H1 (cell line): ENCODE data around the gene WBP1L. TPM values are rescaled to one million over a fixed set of nuclear protein-coding genes. Genes with fewer than 3 reads are reported as not detected.

Experiments
- CTCF ChIA-PET: fragments of 300-600 bp; sonication (Branson Sonifier 250); formaldehyde crosslinking; loops from one replicate; lab custom pipeline; 2021; ENCODE audit not compliant: partially characterized antibody; lab: Charles Lee
- POLR2A ChIA-PET: fragments of 300-600 bp; sonication (Branson Sonifier 250); formaldehyde crosslinking; loops from one replicate; lab custom pipeline; 2021; ENCODE audit warnings: inconsistent platforms; ENCODE audit not compliant: partially characterized antibody; lab: Charles Lee
- DNase-seq, 2 experiments: peaks; one replicate each; pipeline versions ENCODE4 v3.0.0 to v3.0.0-alpha.2; 2010 to 2022; ENCODE audit warnings: low spot score in 2 of 2, low read depth in 1 of 2, mixed read lengths in 1 of 2
- FAIRE-seq: peaks from 2 replicates; lab custom pipeline; 2011; peaks lifted over from hg19 to GRCh38; lab: Jason Lieb, UNC
- H2AFZ ChIP-seq: 2 replicates; pipeline ENCODE4 v1.8.1; 2012; ENCODE audit warnings: low read length, inconsistent platforms
- H2AK5ac ChIP-seq: 2 replicates; pipeline ENCODE4 v1.6.1; 2013; ENCODE audit warnings: low read depth, low read length
- H2BK120ac ChIP-seq: replicated peaks from 2 replicates; pipeline ENCODE3; 2013; ENCODE audit warnings: low read depth, low read length, inconsistent platforms
- H2BK12ac ChIP-seq: 2 replicates; pipeline ENCODE4 v1.6.1; 2013; ENCODE audit warnings: low read depth, low read length
- H2BK15ac ChIP-seq: 2 replicates; pipeline ENCODE4 v1.6.1; 2013; ENCODE audit warnings: low read length
- H2BK20ac ChIP-seq: 2 replicates; pipeline ENCODE4 v1.6.1; 2013; ENCODE audit warnings: low read length
- H2BK5ac ChIP-seq: 2 replicates; pipeline ENCODE4 v1.6.1; 2013; ENCODE audit warnings: low read depth, low read length
- H3K14ac ChIP-seq: 2 replicates; pipeline ENCODE4 v1.6.1; 2013; ENCODE audit warnings: inconsistent platforms; ENCODE audit not compliant: insufficient read length
- H3K18ac ChIP-seq: 2 replicates; pipeline ENCODE4 v1.6.1; 2013; ENCODE audit warnings: low read length; ENCODE audit errors: extremely low read depth
- H3K23ac ChIP-seq: 2 replicates; pipeline ENCODE4 v1.6.1; 2013; ENCODE audit warnings: inconsistent platforms; ENCODE audit not compliant: insufficient read length
- H3K23me2 ChIP-seq: 2 replicates; pipeline ENCODE4 v1.6.1; 2013; ENCODE audit warnings: low read depth, low read length
- H3K27ac ChIP-seq: 2 replicates; pipeline ENCODE4 v1.6.1; 2011; ENCODE audit warnings: low read depth, low read length, inconsistent platforms
- H3K27me3 ChIP-seq, 4 experiments: replicated peaks in 1 of 4; 1 replicate in 1 of 4; 2 replicates in 3 of 4; pipeline versions ENCODE4 v1.6.1 to v1.8.1; 2011 to 2013; ENCODE audit warnings: low read length in 3 of 4, mild to moderate bottlenecking in 3 of 4, inconsistent platforms in 2 of 4, mixed read lengths in 2 of 4, moderate library complexity in 1 of 4; ENCODE audit not compliant: control insufficient read depth in 3 of 4, insufficient read depth in 3 of 4; ENCODE audit errors: extremely low read depth in 1 of 4
- H3K36me3 ChIP-seq, 4 experiments: 2 replicates each; pipeline versions ENCODE4 v1.6.1 to v1.8.1; 2011 to 2013; ENCODE audit warnings: mild to moderate bottlenecking in 4 of 4, low read length in 3 of 4, moderate library complexity in 2 of 4, control low read depth in 1 of 4, inconsistent platforms in 1 of 4; ENCODE audit not compliant: insufficient read depth in 4 of 4, control insufficient read depth in 2 of 4
- H3K4ac ChIP-seq: replicated peaks from 2 replicates; pipeline ENCODE3; 2013; ENCODE audit warnings: low read length, low read depth, mixed read lengths, inconsistent platforms; ENCODE audit not compliant: insufficient read length
- H3K4me1 ChIP-seq, 4 experiments: replicated peaks in 1 of 4; 1 replicate in 1 of 4; 2 replicates in 3 of 4; pipeline versions ENCODE4 v1.6.1 to v1.8.1; 2011 to 2013; ENCODE audit warnings: low read length in 3 of 4, inconsistent platforms in 2 of 4, mixed read lengths in 1 of 4; ENCODE audit not compliant: insufficient read depth in 4 of 4, control insufficient read depth in 3 of 4
- H3K4me2 ChIP-seq, 2 experiments: 2 replicates each; pipeline versions ENCODE4 v1.6.1 to v1.8.1; 2011 to 2013; ENCODE audit warnings: low read depth in 2 of 2, low read length in 2 of 2, control low read depth in 1 of 2, inconsistent platforms in 1 of 2, mild to moderate bottlenecking in 1 of 2; ENCODE audit not compliant: insufficient read depth in 1 of 2
- H3K4me3 ChIP-seq, 4 experiments: fragments of 200-600, 300-600 bp in 1 of 4; sonication (generic), shearing (Covaris generic), sonication (Bioruptor Twin) in 1 of 4; 2 replicates each; pipeline versions ENCODE4 v1.5.1 to v1.8.1; 2011 to 2016; ENCODE audit warnings: low read length in 4 of 4, low read depth in 3 of 4, control low read depth in 2 of 4, inconsistent platforms in 2 of 4, mild to moderate bottlenecking in 2 of 4, mixed read lengths in 1 of 4, moderate library complexity in 1 of 4; ENCODE audit not compliant: insufficient read depth in 2 of 4; ENCODE audit errors: extremely low read depth in 1 of 4
- H3K56ac ChIP-seq: replicated peaks from 2 replicates; pipeline ENCODE3; 2013; ENCODE audit warnings: low read depth, mild to moderate bottlenecking, mixed read lengths, low read length, inconsistent platforms; ENCODE audit not compliant: insufficient read length
- H3K79me1 ChIP-seq: 2 replicates; pipeline ENCODE4 v1.6.1; 2013; ENCODE audit warnings: low read depth, low read length, control low read depth
- H3K79me2 ChIP-seq, 2 experiments: 2 replicates each; pipeline versions ENCODE4 v1.6.1 to v1.8.1; 2012 to 2013; ENCODE audit warnings: low read length in 2 of 2, mild to moderate bottlenecking in 2 of 2, inconsistent platforms in 1 of 2; ENCODE audit not compliant: insufficient read depth in 2 of 2, control insufficient read depth in 1 of 2
- H3K9ac ChIP-seq, 4 experiments: replicated peaks in 1 of 4; 1 replicate in 1 of 4; 2 replicates in 3 of 4; pipeline versions ENCODE4 v1.6.1 to v1.8.1; 2011 to 2013; ENCODE audit warnings: low read depth in 3 of 4, low read length in 3 of 4, control low read depth in 2 of 4, mild to moderate bottlenecking in 2 of 4, moderate library complexity in 2 of 4, inconsistent platforms in 1 of 4; ENCODE audit errors: extremely low read depth in 1 of 4
- H3K9me3 ChIP-seq, 2 experiments: 2 replicates each; pipeline versions ENCODE4 v1.6.1 to v1.8.1; 2012 to 2013; ENCODE audit warnings: mild to moderate bottlenecking in 2 of 2, moderate library complexity in 2 of 2, control low read depth in 1 of 2, inconsistent platforms in 1 of 2, low read depth in 1 of 2, low read length in 1 of 2, mixed read lengths in 1 of 2; ENCODE audit not compliant: insufficient read depth in 2 of 2
- H4K20me1 ChIP-seq, 2 experiments: replicated peaks in 1 of 2; 2 replicates each; pipeline versions ENCODE3 to v1.8.1; 2011 to 2013; ENCODE audit warnings: inconsistent platforms in 2 of 2, low read length in 2 of 2, mild to moderate bottlenecking in 1 of 2; ENCODE audit not compliant: insufficient read depth in 2 of 2, control insufficient read depth in 1 of 2
- H4K5ac ChIP-seq: 2 replicates; pipeline ENCODE4 v1.6.1; 2013; ENCODE audit warnings: low read length, low read depth, mixed read lengths, inconsistent platforms; ENCODE audit not compliant: insufficient read length
- H4K8ac ChIP-seq: 2 replicates; pipeline ENCODE4 v1.8.0; 2013; ENCODE audit warnings: mild to moderate bottlenecking, moderate library complexity, low read length, inconsistent platforms; ENCODE audit not compliant: insufficient read depth; ENCODE audit errors: extremely low read depth
- H4K91ac ChIP-seq: replicated peaks from 2 replicates; pipeline ENCODE3; 2013; ENCODE audit warnings: low read length, mixed read lengths, inconsistent platforms; ENCODE audit not compliant: insufficient read length
- BACH1 ChIP-seq: IDR thresholded peaks from 2 replicates; pipeline ENCODE4 v1.6.1; 2012; ENCODE audit warnings: low read length, improper control_type of control experiment
- HDAC2 ChIP-seq, 2 experiments: fragments of 300-600 bp in 1 of 2; sonication (generic) in 1 of 2; IDR thresholded peaks; 2 replicates each; pipeline ENCODE4 v1.6.1; 2011 to 2012; ENCODE audit warnings: low read depth in 2 of 2, low read length in 2 of 2, mild to moderate bottlenecking in 2 of 2, moderate library complexity in 2 of 2, borderline replicate concordance in 1 of 2, inconsistent platforms in 1 of 2
- POU5F1 ChIP-seq: IDR thresholded peaks from 2 replicates; pipeline ENCODE4 v1.6.1; 2011; ENCODE audit warnings: low read depth, mild to moderate bottlenecking, low read length, moderate library complexity
- SRF ChIP-seq: IDR thresholded peaks from 2 replicates; pipeline ENCODE4 v1.6.1; 2011; ENCODE audit warnings: mild to moderate bottlenecking, low read depth, low read length, moderate library complexity
- TAF1 ChIP-seq: IDR thresholded peaks from 2 replicates; pipeline ENCODE4 v1.6.1; 2011; ENCODE audit warnings: mild to moderate bottlenecking, low read depth, low read length
- TEAD4 ChIP-seq: IDR thresholded peaks from 2 replicates; pipeline ENCODE4 v1.6.1; 2012; ENCODE audit warnings: low read depth, low read length, inconsistent platforms, mixed read lengths
- WGBS, 2 experiments: shearing (Covaris generic) in 1 of 2; methylation state at CpG; one replicate each; pipeline versions ENCODE4 v1.1.6 to v1.1.7; 2013 to 2015; ENCODE audit warnings: low lambda C conversion rate in 2 of 2, mixed read lengths in 2 of 2, inconsistent platforms in 1 of 2, low coverage in 1 of 2, missing lambda C conversion rate in 1 of 2; ENCODE audit not compliant: insufficient replicate concordance in 2 of 2, insufficient coverage in 1 of 2, insufficient read length in 1 of 2; ENCODE audit errors: extremely low coverage in 1 of 2, missing lambda C conversion rate in 1 of 2; 5-methylcytosine and 5-hydroxymethylcytosine counted together
- polyA plus RNA-seq, 7 experiments: library from polyadenylated mRNA; depleted of rRNA in 3 of 7; stranded (reverse) in 5 of 7; unstranded in 2 of 7; fragments of >200 nt in 5 of 7; fragments of 200-250 nt in 2 of 7; gene quantifications; 1 replicate in 5 of 7; 2 replicates in 1 of 7; 4 replicates in 1 of 7; pipeline versions ENCODE4 v1.2.1 to v1.2.3, GENCODE V29; 2011 to 2013; ENCODE audit warnings: missing spikeins in 2 of 7, mixed read lengths in 2 of 7
- total RNA-seq: library from RNA; stranded (reverse); fragmentation: NEBNext Ultra II Directional; extraction: Animal tissue kit (Norgen Biotek cat#: 25700); gene quantifications from 2 replicates; pipeline ENCODE4 v1.2.1, GENCODE V29; 2021

The WBP1L gene
- total and polyA plus RNA-seq, 2 of the 8 experiments (the other 6 are each of a cell fraction or from before 2014, with no cell fraction given) = 26.6 to 29.9 TPM

DNA sequence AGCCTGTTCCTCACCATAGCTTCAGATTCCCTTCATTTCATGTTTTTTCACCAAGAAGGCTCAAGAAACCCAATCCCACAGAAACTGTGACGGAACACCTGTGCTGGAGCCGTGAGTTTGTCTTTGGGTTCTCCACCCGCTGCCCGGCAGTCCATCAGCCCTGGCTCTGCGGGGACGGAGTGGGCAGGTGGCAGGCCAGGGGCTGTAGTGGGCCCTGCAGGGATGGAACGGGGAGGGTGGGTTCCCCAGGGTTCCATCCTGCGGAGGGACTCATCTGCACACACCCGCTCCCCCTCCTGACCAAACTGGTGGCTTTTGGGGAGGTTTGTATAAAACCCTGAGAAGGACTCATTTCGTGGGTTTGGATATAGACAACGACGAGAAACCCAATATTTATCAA is 78.5 kb downstream of the WBP1L start:
- H3K56ac ChIP-seq = no peak overlapping the region
- no peak overlapping the region for H3K4me2 ChIP-seq
- H2BK15ac ChIP-seq = no peak overlapping the region
- WGBS, 2 experiments = 93% methylated on average over 12 of the region's 12 CpGs; no CpG with 5 or more reads in 1 of the 2 experiments
- H3K36me3 ChIP-seq = no peaks in the 10 kb centered on the region
- no peak overlapping the region for H2BK120ac ChIP-seq
- no peak overlapping the region for H3K27ac ChIP-seq
- peaks cover 4 to 11% of the 10 kb centered on the region in 2 experiments; a peak in 2 of 4 replicates for H3K9me3 ChIP-seq
- H2AK5ac ChIP-seq = no peak overlapping the region
- no peak overlapping the region for H3K23ac ChIP-seq
- FAIRE-seq = no peak
- no peak overlapping the region for H4K8ac ChIP-seq
- no peak overlapping the region for H3K9ac ChIP-seq
- no peak overlapping the region for H4K91ac ChIP-seq
- no peaks in the 10 kb centered on the region for H3K27me3 ChIP-seq
- H3K18ac ChIP-seq = no peak overlapping the region
- H3K14ac ChIP-seq = no peak overlapping the region
- CTCF ChIA-PET = interaction anchor here (1.2 to 4.7 kb wide), 4 partner anchors 10 to 92 kb away, joined by 3 to 26 read pairs (median 4); partner anchors contain the start of gene CYP17A1
- no peak overlapping the region for H3K4ac ChIP-seq
- H3K79me2 ChIP-seq = no peaks in the 10 kb centered on the region
- TF ChIP-seq HDAC2 (IDR thresholded peaks at IDR 0.05; ENCODE audit: borderline replicate concordance in 1 of 2, low read depth in 2 of 2, low read length in 2 of 2) = no peak
- TF ChIP-seq SRF = no peak
- TF ChIP-seq BACH1 = no peak
- TF ChIP-seq TAF1 = no peak
- no peak for TF ChIP-seq POU5F1
- no peak for TF ChIP-seq TEAD4
- DNase-seq = no peak
- POLR2A ChIA-PET = no interaction called here
- no peak overlapping the region for H2BK12ac ChIP-seq
- H2BK20ac ChIP-seq = no peak overlapping the region
- H3K4me1 ChIP-seq = no peaks in the 10 kb centered on the region; a peak in 2 of 7 replicates
- no peak overlapping the region for H4K5ac ChIP-seq
- no peaks in the 10 kb centered on the region for H3K23me2 ChIP-seq
- H4K20me1 ChIP-seq = no peaks in the 10 kb centered on the region
- H3K79me1 ChIP-seq = no peaks in the 10 kb centered on the region
- H2AFZ ChIP-seq = no peak overlapping the region
- no peak overlapping the region for H2BK5ac ChIP-seq
- H3K4me3 ChIP-seq = no peak overlapping the region
